K562 (cell line): ENCODE data around the gene LY6G6D. TPM values are rescaled to one million over a fixed set of nuclear protein-coding genes. Genes with fewer than 3 reads are reported as not detected.
A peak's percentile ranks its signal among the peaks of the same experiment; 100 is the strongest.

Experiments
- CBFB ChIP-seq: sonication (generic); formaldehyde crosslinking; IDR thresholded peaks from 2 replicates; pipeline ENCODE4 v1.4.0; 2020; ENCODE audit warnings: mild to moderate bottlenecking, missing genetic modification reagents
- EHMT2 ChIP-seq: fragments of 450-650 bp; IDR thresholded peaks from 2 replicates; pipeline ENCODE4 v1.6.1; 2018; ENCODE audit warnings: antibody characterized with exemption
- HDAC8 ChIP-seq: fragments of 450-650 bp; IDR thresholded peaks from 2 replicates; pipeline ENCODE4 v1.6.1; 2016; ENCODE audit warnings: mild to moderate bottlenecking, missing genetic modification characterization, moderate library complexity, missing compliant biosample characterization
- POLR2AphosphoS2 ChIP-seq: IDR thresholded peaks from 2 replicates; pipeline ENCODE4 v1.6.1; 2012; ENCODE audit warnings: low read length, improper control_type of control experiment
- SIX5 ChIP-seq, 2 experiments: IDR thresholded peaks; 2 replicates each; pipeline ENCODE4 v1.6.1; 2011; ENCODE audit warnings: low read length in 2 of 2, borderline replicate concordance in 1 of 2, low read depth in 1 of 2, mild to moderate bottlenecking in 1 of 2, moderate library complexity in 1 of 2; ENCODE audit not compliant: insufficient read depth in 1 of 2
- ZNF644 ChIP-seq: fragments of 200-800 bp; sonication (Bioruptor generic); IDR thresholded peaks from 2 replicates; pipeline ENCODE4 v1.6.1; 2016; ENCODE audit warnings: low read depth, missing genetic modification characterization, missing compliant biosample characterization
- polyA plus RNA-seq, 8 experiments: library from polyadenylated mRNA; depleted of rRNA in 4 of 8; stranded (reverse) in 5 of 8; unstranded in 3 of 8; fragments of >200 nt; fragmentation: Nextera tagmentation in 2 of 8; fragmentation: Illumina TruSeq in 1 of 8; extraction: Ambion mirVana in 2 of 8; extraction: Trizol in 1 of 8; gene quantifications; 2 replicates each; pipeline versions ENCODE4 v1.2.1 to v1.2.3, GENCODE V29; 2011 to 2014; ENCODE audit warnings: inconsistent platforms in 1 of 8, missing spikeins in 1 of 8
- total RNA-seq, 7 experiments: library from RNA; depleted of rRNA in 6 of 7; stranded (reverse); fragments of >200 nt in 6 of 7; fragmentation: Illumina TruSeq in 2 of 7; extraction: Trizol in 2 of 7; gene quantifications; 2 replicates each; pipeline versions ENCODE4 v1.2.1 to v1.2.3, GENCODE V29; 2011 to 2021; ENCODE audit warnings: low replicate concordance in 1 of 7
- TF ChIP-seq, protein P1 (sequence below): fragments of 250-450 bp; sonication (Bioruptor Pico); IDR thresholded peaks from 2 replicates; pipeline ENCODE4 v1.8.0; 2021; ENCODE audit warnings: mild to moderate bottlenecking, moderate library complexity
- TF ChIP-seq, protein P2 (sequence below): fragments of 450-650 bp; IDR thresholded peaks from 2 replicates; pipeline ENCODE4 v1.6.1; 2017; ENCODE audit warnings: antibody characterized with exemption, mild to moderate bottlenecking
- TF ChIP-seq, protein P3 (sequence below): fragments of 250-450 bp; sonication (Bioruptor Pico); IDR thresholded peaks from 2 replicates; pipeline ENCODE4 v1.8.0; 2022; ENCODE audit warnings: inconsistent platforms, mild to moderate bottlenecking, moderate library complexity, borderline replicate concordance
- TF ChIP-seq, protein P4 (sequence below), 2 experiments: IDR thresholded peaks; 2 replicates each; pipeline ENCODE4 v1.6.1; 2012; ENCODE audit warnings: improper control_type of control experiment in 2 of 2, low read depth in 2 of 2, low read length in 2 of 2, borderline replicate concordance in 1 of 2
- TF ChIP-seq, protein P5 (sequence below): fragments of 450-650 bp; formaldehyde crosslinking; IDR thresholded peaks from 2 replicates; pipeline ENCODE4 v1.4.0; 2022; ENCODE audit warnings: missing genetic modification characterization
- TF ChIP-seq, protein P6 (sequence below): sonication (generic); formaldehyde crosslinking; IDR thresholded peaks from 2 replicates; pipeline ENCODE4 v1.8.0; 2022; ENCODE audit warnings: mild to moderate bottlenecking, low read depth, missing genetic modification reagents

Gene LY6G6D
- total and polyA plus RNA-seq, 9 of the 15 experiments (the other 6 are each of a cell fraction or from before 2014, with no cell fraction given), result 0.30 to 0.38 TPM; not detected in 7

DNA sequence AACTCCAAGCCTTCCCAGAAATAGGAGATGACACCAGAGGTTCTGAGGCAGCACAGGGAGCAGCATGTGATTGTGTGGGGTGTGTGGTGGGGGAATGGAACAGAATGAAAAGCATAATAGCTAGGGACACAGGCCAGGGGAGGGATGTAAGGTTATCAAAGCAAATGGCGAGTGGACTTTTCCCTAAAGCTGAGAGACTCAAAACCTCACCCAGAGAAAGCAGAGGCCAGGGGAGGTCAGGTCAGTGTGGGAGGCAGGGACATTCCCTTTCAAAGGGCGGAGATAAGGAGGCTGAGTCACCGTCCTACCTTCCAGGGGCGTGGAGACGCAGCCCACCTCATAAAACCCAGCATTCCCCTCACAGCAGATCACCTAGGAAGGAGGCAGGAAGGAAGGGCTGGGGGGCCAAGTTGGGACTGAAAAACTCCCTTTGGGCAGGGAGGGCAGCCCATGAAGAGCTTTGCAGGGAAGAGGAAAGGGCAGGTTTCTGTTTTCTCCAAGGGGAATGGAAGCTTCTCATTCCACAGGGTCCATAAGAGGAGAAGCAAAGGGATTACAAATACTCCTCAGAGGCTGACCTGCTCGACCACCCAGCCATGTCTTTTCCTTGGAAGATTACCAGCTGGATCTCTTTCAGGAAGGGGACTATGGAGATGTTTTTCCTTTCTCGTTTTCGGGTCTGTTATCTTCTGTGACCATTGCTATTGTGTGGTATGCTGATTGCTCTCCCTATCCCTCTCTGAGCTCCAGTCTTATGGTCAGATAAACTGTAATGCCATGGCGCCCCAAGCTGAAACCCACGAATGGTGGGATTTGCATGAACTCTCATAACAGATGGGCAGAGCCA, 24.7 kb upstream of the LY6G6D start (continued):
- TF ChIP-seq SIX5 (IDR thresholded peaks at IDR 0.05; ENCODE audit: borderline replicate concordance in 1 of 2, insufficient read depth in 1 of 2, low read depth in 1 of 2, low read length in 2 of 2), result no peak
- TF ChIP-seq POLR2AphosphoS2, result 0 out of 2 replicates have a peak, but pooled peaks have one; percentile 68
- TF ChIP-seq CBFB (CRISPR knock-in tag), result no peak
- TF ChIP-seq, protein P1, sequence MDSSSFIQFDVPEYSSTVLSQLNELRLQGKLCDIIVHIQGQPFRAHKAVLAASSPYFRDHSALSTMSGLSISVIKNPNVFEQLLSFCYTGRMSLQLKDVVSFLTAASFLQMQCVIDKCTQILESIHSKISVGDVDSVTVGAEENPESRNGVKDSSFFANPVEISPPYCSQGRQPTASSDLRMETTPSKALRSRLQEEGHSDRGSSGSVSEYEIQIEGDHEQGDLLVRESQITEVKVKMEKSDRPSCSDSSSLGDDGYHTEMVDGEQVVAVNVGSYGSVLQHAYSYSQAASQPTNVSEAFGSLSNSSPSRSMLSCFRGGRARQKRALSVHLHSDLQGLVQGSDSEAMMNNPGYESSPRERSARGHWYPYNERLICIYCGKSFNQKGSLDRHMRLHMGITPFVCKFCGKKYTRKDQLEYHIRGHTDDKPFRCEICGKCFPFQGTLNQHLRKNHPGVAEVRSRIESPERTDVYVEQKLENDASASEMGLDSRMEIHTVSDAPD (CRISPR knock-in tag), result no peak
- TF ChIP-seq, protein P2, sequence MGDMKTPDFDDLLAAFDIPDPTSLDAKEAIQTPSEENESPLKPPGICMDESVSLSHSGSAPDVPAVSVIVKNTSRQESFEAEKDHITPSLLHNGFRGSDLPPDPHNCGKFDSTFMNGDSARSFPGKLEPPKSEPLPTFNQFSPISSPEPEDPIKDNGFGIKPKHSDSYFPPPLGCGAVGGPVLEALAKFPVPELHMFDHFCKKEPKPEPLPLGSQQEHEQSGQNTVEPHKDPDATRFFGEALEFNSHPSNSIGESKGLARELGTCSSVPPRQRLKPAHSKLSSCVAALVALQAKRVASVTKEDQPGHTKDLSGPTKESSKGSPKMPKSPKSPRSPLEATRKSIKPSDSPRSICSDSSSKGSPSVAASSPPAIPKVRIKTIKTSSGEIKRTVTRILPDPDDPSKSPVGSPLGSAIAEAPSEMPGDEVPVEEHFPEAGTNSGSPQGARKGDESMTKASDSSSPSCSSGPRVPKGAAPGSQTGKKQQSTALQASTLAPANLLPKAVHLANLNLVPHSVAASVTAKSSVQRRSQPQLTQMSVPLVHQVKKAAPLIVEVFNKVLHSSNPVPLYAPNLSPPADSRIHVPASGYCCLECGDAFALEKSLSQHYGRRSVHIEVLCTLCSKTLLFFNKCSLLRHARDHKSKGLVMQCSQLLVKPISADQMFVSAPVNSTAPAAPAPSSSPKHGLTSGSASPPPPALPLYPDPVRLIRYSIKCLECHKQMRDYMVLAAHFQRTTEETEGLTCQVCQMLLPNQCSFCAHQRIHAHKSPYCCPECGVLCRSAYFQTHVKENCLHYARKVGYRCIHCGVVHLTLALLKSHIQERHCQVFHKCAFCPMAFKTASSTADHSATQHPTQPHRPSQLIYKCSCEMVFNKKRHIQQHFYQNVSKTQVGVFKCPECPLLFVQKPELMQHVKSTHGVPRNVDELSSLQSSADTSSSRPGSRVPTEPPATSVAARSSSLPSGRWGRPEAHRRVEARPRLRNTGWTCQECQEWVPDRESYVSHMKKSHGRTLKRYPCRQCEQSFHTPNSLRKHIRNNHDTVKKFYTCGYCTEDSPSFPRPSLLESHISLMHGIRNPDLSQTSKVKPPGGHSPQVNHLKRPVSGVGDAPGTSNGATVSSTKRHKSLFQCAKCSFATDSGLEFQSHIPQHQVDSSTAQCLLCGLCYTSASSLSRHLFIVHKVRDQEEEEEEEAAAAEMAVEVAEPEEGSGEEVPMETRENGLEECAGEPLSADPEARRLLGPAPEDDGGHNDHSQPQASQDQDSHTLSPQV, result peak; percentile 80
- TF ChIP-seq, protein P3, sequence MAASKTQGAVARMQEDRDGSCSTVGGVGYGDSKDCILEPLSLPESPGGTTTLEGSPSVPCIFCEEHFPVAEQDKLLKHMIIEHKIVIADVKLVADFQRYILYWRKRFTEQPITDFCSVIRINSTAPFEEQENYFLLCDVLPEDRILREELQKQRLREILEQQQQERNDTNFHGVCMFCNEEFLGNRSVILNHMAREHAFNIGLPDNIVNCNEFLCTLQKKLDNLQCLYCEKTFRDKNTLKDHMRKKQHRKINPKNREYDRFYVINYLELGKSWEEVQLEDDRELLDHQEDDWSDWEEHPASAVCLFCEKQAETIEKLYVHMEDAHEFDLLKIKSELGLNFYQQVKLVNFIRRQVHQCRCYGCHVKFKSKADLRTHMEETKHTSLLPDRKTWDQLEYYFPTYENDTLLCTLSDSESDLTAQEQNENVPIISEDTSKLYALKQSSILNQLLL (CRISPR knock-in tag), result no peak
- 0 out of 2 replicates have a peak, but pooled peaks have one; percentile 17 for TF ChIP-seq ZNF644 (tag)
- peak; percentile 36; the same call in 1 of the 2 replicates for TF ChIP-seq EHMT2
- TF ChIP-seq, protein P4, sequence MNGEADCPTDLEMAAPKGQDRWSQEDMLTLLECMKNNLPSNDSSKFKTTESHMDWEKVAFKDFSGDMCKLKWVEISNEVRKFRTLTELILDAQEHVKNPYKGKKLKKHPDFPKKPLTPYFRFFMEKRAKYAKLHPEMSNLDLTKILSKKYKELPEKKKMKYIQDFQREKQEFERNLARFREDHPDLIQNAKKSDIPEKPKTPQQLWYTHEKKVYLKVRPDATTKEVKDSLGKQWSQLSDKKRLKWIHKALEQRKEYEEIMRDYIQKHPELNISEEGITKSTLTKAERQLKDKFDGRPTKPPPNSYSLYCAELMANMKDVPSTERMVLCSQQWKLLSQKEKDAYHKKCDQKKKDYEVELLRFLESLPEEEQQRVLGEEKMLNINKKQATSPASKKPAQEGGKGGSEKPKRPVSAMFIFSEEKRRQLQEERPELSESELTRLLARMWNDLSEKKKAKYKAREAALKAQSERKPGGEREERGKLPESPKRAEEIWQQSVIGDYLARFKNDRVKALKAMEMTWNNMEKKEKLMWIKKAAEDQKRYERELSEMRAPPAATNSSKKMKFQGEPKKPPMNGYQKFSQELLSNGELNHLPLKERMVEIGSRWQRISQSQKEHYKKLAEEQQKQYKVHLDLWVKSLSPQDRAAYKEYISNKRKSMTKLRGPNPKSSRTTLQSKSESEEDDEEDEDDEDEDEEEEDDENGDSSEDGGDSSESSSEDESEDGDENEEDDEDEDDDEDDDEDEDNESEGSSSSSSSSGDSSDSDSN (IDR thresholded peaks at IDR 0.05; ENCODE audit: borderline replicate concordance in 1 of 2, low read depth in 2 of 2, low read length in 2 of 2), result peak in 1 of 2 experiments; percentile 82; a peak in 1 of 4 replicates
- TF ChIP-seq HDAC8 (tag), result 0 out of 2 replicates have a peak, but pooled peaks have one; percentile 41
- TF ChIP-seq, protein P5, sequence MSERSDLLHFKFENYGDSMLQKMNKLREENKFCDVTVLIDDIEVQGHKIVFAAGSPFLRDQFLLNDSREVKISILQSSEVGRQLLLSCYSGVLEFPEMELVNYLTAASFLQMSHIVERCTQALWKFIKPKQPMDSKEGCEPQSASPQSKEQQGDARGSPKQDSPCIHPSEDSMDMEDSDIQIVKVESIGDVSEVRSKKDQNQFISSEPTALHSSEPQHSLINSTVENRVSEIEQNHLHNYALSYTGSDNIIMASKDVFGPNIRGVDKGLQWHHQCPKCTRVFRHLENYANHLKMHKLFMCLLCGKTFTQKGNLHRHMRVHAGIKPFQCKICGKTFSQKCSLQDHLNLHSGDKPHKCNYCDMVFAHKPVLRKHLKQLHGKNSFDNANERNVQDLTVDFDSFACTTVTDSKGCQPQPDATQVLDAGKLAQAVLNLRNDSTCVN (CRISPR knock-in tag), result peak; percentile 86
- TF ChIP-seq, protein P6, sequence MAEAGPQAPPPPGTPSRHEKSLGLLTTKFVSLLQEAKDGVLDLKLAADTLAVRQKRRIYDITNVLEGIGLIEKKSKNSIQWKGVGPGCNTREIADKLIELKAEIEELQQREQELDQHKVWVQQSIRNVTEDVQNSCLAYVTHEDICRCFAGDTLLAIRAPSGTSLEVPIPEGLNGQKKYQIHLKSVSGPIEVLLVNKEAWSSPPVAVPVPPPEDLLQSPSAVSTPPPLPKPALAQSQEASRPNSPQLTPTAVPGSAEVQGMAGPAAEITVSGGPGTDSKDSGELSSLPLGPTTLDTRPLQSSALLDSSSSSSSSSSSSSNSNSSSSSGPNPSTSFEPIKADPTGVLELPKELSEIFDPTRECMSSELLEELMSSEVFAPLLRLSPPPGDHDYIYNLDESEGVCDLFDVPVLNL (CRISPR knock-in tag), result 0 out of 2 replicates have a peak, but pooled peaks have one; percentile 19
